Inflammatory macrophage treated with lipopolysaccharide for 4 hours (primary cell): ENCODE measurements around the gene AADACL2.
"Not testable (repeated sequence)": the region's sequence is repeated elsewhere in the genome, so short reads cannot be mapped to it uniquely, and the experiment has no call there.

ENCODE experiments used
- DNase-seq: peaks from one replicate; pipeline ENCODE4 v3.0.0-alpha.2; 2020

The AADACL2 gene

DNA sequence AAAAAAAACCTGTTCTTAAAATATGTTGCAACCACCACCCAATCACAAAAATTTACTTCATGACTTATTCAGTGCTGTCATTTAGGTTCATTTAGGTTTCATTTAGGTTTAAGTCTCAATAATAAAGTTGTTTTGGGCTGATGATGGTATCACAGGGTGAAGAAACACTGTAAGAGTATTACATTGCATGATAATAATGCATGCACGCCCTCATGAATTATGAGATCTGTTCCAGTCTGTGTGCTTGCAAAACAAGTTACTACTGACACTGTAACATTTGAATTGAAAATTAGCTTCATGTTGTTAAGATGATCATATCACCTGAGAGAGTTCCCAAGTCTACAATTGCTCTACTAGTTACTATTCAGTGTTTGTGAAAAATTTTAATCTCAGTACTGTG lies at the start of gene AADACL2:
Gene AADACL2 (plus strand): TSS at position 315 of the 400 bp plus-strand sequence. CDS start 109 bp downstream, outside the sequence.
- DNase-seq = no peak

- DNase-seq = no peak
These were observed 49.6 kb upstream of the AADACL2 start for GRCh38 chr3:151684094-151684493.

- DNase-seq = no peak
These were observed 47.5 kb upstream of the AADACL2 start for GRCh38 chr3:151686257-151686656.

DNA sequence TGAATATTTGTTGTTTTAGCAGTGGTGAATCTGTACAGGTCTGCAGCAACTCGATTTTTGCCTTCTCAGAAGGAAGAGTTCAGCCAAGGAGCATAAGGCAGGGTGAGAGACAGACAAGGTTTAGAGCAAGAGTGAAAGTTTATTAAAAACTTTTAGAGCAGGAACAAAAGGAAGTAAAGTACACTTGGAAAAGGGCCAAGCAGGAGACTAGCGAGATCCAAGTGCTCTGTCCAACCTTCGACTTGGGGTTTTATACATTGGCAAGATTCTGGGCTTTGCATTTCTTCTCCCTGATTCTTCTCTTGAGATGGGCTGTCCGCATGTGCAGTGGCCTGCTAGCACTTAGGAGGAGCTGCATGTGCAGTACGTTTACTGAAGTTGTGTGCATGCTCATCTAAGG lies 46.7 kb upstream of the AADACL2 start:
- no peak for DNase-seq

DNA sequence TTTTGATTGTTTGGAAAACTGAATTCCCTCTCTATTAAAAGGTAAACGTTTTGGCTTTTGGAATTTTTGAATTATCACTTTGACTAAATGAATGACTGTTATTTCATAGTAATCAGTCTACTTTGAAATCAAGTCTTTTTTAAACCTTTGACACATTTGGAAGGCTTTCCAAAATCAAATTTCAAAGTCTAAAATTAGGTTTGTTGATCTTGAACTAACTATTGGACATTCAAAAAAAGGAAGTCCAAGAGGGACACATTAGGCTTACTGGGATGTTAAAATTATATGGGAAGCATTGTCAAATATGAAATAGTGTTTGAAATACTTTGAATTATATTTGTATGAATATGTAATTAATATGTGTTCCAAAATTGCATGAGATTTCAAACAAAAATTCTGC lies 45.2 kb upstream of the AADACL2 start:
- no peak for DNase-seq

GRCh38 chr3:151690645-151691044 lies 43.1 kb upstream of the AADACL2 start:
- no peak for DNase-seq

- DNase-seq = no peak
These were observed 36.2 kb upstream of the AADACL2 start for GRCh38 chr3:151697496-151697895.

DNA sequence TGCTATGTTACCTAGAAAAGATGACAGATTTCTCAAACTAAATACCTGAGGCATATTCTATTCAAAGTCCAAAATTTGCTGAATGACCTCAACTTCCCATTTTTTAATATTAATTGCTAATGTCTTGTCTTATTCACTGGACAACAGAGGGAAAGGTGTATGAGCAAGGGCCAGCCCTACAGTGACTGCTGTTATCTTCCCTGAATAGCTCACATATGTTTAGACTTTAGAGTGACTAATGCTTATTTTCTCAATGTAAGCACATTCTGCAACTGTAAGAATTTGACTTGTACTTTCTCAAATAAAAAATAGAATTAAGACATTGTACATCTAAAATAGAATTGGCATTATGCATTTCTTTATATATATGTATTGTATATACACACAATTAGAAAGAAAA lies 26.5 kb upstream of the AADACL2 start:
- no peak for DNase-seq

DNA sequence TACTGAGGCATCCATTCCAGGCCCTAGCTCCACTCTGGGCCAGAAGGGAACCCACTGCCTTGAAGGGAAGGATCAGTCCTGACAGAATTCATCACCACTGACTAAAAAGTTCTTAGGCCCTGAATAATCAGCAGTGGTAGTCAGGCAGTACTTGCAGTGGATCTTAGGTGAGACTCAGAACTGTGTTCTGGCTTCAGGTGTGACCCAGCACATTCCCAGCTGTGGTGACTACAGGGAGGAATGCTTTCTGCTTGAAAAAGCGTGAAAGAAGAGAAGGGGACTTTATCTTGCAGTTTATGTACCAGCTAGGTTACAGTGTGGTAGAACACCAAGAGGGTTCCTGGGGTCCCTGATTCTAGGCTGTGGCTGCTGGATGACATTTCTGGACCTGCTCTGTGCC lies 24.9 kb upstream of the AADACL2 start:
- DNase-seq = no peak

DNA sequence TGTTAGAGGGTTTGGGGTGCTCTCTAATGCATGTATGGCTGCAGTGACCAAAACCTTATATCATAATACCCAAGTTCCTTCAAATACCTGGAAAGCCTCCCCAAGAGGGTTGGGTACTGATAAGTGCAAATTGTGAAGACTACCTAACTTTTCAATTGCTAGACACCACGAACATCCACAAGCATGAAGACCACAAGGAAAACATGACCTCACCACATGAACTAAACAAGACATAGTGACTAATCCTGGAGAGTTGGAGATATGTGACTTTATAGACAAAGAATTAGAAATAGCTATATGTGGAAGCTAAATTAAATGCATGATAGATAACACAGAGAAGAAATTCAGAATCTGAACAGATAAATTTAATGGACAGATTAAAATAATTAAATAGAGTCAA lies 23.9 kb upstream of the AADACL2 start:
- DNase-seq = no peak

DNA sequence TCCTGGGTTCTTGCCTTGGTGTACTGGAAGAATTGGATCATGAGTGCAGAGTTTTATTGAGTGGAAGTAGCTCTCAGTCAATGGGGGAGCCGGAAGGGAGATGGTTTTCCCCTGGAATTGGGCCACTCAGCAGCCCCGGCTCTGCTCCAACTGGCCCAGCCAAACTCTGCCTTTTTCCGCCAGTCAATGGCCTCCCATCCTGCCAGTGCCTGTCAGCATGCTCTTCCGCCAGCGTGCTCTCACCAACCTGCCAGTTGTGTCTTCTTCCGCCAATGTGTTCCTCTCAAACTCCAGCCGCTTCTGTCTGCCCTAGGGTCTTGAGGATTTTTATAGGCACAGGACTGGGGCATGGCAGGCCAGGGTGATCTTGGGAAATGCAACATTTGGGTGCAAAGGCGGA lies 12.4 kb upstream of the AADACL2 start:
- DNase-seq = no peak

- no peak for DNase-seq
These were observed 10.9 kb upstream of the AADACL2 start for GRCh38 chr3:151722856-151723255.

DNA sequence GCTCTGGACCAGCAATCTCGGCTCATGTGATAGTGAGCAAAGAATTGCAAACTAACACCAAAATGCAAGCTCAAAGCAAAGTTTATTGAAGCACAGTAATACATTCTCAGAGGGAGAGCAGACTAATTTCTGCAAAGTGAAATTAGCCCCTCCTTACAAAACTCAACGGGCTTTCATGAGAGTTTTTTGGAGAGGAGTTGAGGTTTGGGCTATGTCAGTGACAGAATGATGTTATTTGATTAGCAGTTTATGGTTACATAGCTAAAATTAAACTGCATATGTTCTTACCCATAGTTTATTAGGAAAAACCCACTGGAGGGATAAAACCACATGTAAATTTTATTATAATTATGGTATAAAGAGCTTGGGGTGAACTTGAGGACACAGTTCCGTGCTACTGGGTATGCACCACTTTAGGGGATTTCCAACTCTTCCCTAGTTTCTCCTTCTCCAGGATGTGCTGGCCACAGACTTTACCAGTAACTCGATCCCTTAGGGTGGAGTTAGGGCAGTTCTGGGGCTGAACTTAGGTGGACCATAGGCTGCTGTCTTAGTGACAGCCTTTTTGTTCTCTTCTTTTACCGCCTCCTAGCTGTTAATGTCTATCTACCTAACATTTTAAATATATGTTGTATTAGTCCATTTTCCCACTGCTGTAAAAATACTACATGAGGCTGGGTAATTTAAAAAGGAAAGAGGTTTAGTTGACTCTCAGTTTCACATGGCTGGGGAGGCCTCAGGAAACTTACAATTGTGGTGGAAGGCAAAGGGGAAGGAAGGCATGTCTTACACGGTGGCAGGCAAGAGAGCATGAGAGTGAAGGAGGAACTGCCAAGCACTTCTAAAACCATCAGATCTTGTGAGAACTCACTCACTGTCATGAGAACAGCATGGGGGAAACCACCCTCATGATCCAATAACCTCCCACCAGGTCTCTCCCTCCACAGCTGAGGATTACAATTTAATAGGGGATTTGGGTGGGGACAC lies 8.9 kb upstream of the AADACL2 start:
- DNase-seq = peak; percentile 2

GRCh38 chr3:151726016-151726415 lies 7.7 kb upstream of the AADACL2 start:
- DNase-seq = no peak

- no peak for DNase-seq
These were observed 866 bp upstream of the AADACL2 start for GRCh38 chr3:151732861-151733260.

DNA sequence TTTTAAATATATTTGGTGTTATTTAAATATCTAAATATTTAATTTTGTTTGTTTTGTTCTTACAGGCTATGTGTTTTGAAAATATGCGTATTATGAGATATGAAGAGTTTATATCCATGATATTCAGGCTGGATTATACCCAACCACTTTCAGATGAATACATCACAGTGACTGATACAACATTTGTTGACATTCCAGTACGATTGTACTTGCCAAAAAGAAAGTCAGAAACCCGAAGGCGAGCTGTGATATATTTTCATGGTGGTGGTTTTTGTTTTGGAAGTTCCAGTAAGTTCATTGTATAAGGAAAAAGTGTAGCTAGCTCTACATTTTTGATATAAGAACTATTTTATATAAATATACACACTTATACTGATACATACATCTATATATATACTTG lies 6.9 kb downstream of the AADACL2 start:
- no peak for DNase-seq

DNA sequence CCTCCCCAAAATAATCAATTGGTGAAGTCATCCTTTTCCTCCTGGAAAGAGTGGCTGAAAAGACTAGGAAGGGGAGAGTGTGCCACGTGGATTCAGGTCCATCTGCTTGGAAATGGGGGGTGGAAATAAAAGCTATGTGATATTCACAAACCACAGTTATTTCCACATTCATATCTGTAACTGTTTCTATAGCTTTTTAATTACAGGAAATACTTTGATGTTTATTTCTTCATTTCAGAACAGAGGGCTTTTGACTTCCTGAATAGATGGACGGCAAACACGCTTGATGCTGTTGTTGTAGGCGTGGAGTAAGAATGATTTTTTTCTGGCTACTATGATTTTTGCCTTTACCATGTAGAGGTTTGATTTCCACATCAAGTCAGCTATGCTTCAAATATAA lies 10.1 kb downstream of the AADACL2 start:
- no peak for DNase-seq

- DNase-seq = no peak
These were observed 16.5 kb downstream of the AADACL2 start for GRCh38 chr3:151750181-151750580.

- DNase-seq = no peak
These were observed 17.0 kb downstream of the AADACL2 start for GRCh38 chr3:151750678-151751077.

- peak; percentile 49 for DNase-seq
These were observed 17.4 kb downstream of the AADACL2 start for GRCh38 chr3:151751161-151751560.

- no peak for DNase-seq
These were observed 20.1 kb downstream of the AADACL2 start for GRCh38 chr3:151753846-151754245.

GRCh38 chr3:151761581-151761980 lies 27.9 kb downstream of the AADACL2 start:
- DNase-seq = no peak

GRCh38 chr3:151764699-151765098 lies 31.0 kb downstream of the AADACL2 start:
- DNase-seq = not testable (repeated sequence)

GRCh38 chr3:151765685-151766084 lies 32.0 kb downstream of the AADACL2 start:
- DNase-seq = peak; percentile 13

DNA sequence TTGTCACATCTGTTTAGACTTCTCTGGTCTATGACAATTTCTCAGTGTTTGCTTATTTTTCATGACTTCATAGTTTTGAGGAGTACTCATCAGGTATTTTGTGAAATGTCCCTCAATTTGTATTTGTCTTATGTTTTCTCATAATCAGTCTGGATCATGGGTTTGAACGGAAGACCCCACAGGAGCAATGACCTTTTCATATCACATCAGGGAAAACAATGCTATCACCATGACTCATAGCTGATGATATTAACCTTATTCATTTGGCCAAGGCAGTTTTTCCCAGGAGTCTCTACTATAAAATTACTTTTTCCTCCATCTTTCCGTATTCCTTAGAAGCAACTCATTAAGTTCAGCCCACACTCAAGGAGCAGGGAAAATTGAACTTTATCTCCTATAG lies 32.7 kb downstream of the AADACL2 start:
- DNase-seq = no peak
